K562 (cell line): ENCODE results near the gene LTK. TPM values are rescaled to one million over a fixed set of nuclear protein-coding genes. Genes with fewer than 3 reads are reported as not detected.

Source experiments
- BRCA1 ChIP-seq, 2 experiments: fragments of 450-650 bp in 1 of 2; sonication (generic) in 1 of 2; formaldehyde crosslinking in 1 of 2; IDR thresholded peaks; 2 replicates each; pipeline versions ENCODE4 v1.5.0 to v1.6.1; 2017 to 2020; ENCODE audit warnings: mild to moderate bottlenecking in 1 of 2, missing genetic modification reagents in 1 of 2
- CBFB ChIP-seq: sonication (generic); formaldehyde crosslinking; IDR thresholded peaks from 2 replicates; pipeline ENCODE4 v1.4.0; 2020; ENCODE audit warnings: mild to moderate bottlenecking, missing genetic modification reagents
- HIVEP1 ChIP-seq: fragments of 250-450 bp; sonication (Bioruptor Pico); IDR thresholded peaks from 2 replicates; pipeline ENCODE4 v1.4.0; 2020; ENCODE audit warnings: mild to moderate bottlenecking
- HNRNPL ChIP-seq: fragments of 200-400 bp; formaldehyde crosslinking; IDR thresholded peaks from 2 replicates; pipeline ENCODE4 v1.6.1; 2017; ENCODE audit warnings: low read depth, mild to moderate bottlenecking, low read length
- KAT8 ChIP-seq: fragments of 450-650 bp; IDR thresholded peaks from 2 replicates; pipeline ENCODE4 v1.6.1; 2016; ENCODE audit warnings: low read depth, mild to moderate bottlenecking
- KDM5B ChIP-seq: fragments of 200-600 bp; sonication (generic); IDR thresholded peaks from 2 replicates; pipeline ENCODE4 v1.6.1; 2012; ENCODE audit warnings: low read depth, mild to moderate bottlenecking, moderate library complexity, low read length, control low read depth, inconsistent platforms; ENCODE audit not compliant: insufficient replicate concordance
- LCOR ChIP-seq: sonication (generic); formaldehyde crosslinking; IDR thresholded peaks from 2 replicates; pipeline ENCODE4 v1.8.0; 2022; ENCODE audit warnings: mild to moderate bottlenecking, missing genetic modification reagents
- MCM7 ChIP-seq, 2 experiments: fragments of 450-650 bp; IDR thresholded peaks; 2 replicates each; pipeline ENCODE4 v1.6.1; 2016 to 2018
- NFRKB ChIP-seq: fragments of 450-650 bp; IDR thresholded peaks from 2 replicates; pipeline ENCODE4 v1.6.1; 2016; ENCODE audit warnings: low read depth
- RAD51 ChIP-seq: fragments of 450-650 bp; IDR thresholded peaks from 2 replicates; pipeline ENCODE4 v1.7.1; 2016; ENCODE audit warnings: low read depth, mild to moderate bottlenecking, borderline replicate concordance
- RFX1 ChIP-seq: fragments of 450-650 bp; IDR thresholded peaks from 2 replicates; pipeline ENCODE4 v1.6.1; 2016; ENCODE audit warnings: mild to moderate bottlenecking, moderate library complexity
- SMAD4 ChIP-seq: fragments of 250-450 bp; sonication (Bioruptor Pico); conservative IDR thresholded peaks from 2 replicates; pipeline ENCODE4 v1.8.0; 2021; ENCODE audit warnings: inconsistent platforms, mild to moderate bottlenecking, moderate library complexity
- SPI1 ChIP-seq: IDR thresholded peaks from 2 replicates; pipeline ENCODE4 v1.6.1; 2011; ENCODE audit warnings: low read depth, low read length, control low read depth, borderline replicate concordance
- SREBF1 ChIP-seq: fragments of 150-350 bp; IDR thresholded peaks from 2 replicates; pipeline ENCODE4 v1.6.1; 2014; ENCODE audit warnings: antibody characterized with exemption, low read depth, low read length, borderline replicate concordance
- SRF ChIP-seq, 2 experiments: fragments of 250-450, 450-650 bp in 1 of 2; sonication (Bioruptor Pico) in 1 of 2; sonication (generic) in 1 of 2; formaldehyde crosslinking; IDR thresholded peaks; 2 replicates each; pipeline versions ENCODE4 v1.5.0 to v1.5.1; 2020 to 2022; ENCODE audit warnings: mild to moderate bottlenecking in 1 of 2, missing genetic modification reagents in 1 of 2
- TCF3 ChIP-seq: sonication (generic); formaldehyde crosslinking; IDR thresholded peaks from 2 replicates; pipeline ENCODE4 v1.4.0; 2020; ENCODE audit warnings: mild to moderate bottlenecking, missing genetic modification reagents
- TRIM25 ChIP-seq: fragments of 450-650 bp; IDR thresholded peaks from 2 replicates; pipeline ENCODE4 v1.7.0; 2016; ENCODE audit warnings: borderline replicate concordance
- ZBTB43 ChIP-seq: sonication (generic); formaldehyde crosslinking; IDR thresholded peaks from 2 replicates; pipeline ENCODE4 v1.8.0; 2023; ENCODE audit warnings: mild to moderate bottlenecking, missing genetic modification reagents
- ZNF253 ChIP-seq: fragments of 250-450 bp; sonication (Bioruptor Pico); conservative IDR thresholded peaks from 2 replicates; pipeline ENCODE4 v1.6.1; 2021; ENCODE audit warnings: mild to moderate bottlenecking
- polyA plus RNA-seq, 8 experiments: library from polyadenylated mRNA; depleted of rRNA in 4 of 8; stranded (reverse) in 5 of 8; unstranded in 3 of 8; fragments of >200 nt; fragmentation: Nextera tagmentation in 2 of 8; fragmentation: Illumina TruSeq in 1 of 8; extraction: Ambion mirVana in 2 of 8; extraction: Trizol in 1 of 8; gene quantifications; 2 replicates each; pipeline versions ENCODE4 v1.2.1 to v1.2.3, GENCODE V29; 2011 to 2014; ENCODE audit warnings: inconsistent platforms in 1 of 8, missing spikeins in 1 of 8
- total RNA-seq, 7 experiments: library from RNA; depleted of rRNA in 6 of 7; stranded (reverse); fragments of >200 nt in 6 of 7; fragmentation: Illumina TruSeq in 2 of 7; extraction: Trizol in 2 of 7; gene quantifications; 2 replicates each; pipeline versions ENCODE4 v1.2.1 to v1.2.3, GENCODE V29; 2011 to 2021; ENCODE audit warnings: low replicate concordance in 1 of 7
- TF ChIP-seq, protein P1 (sequence below): fragments of 250-450 bp; sonication (Bioruptor Pico); IDR thresholded peaks from 2 replicates; pipeline ENCODE4 v1.4.0; 2020; ENCODE audit warnings: mild to moderate bottlenecking, moderate library complexity, borderline replicate concordance
- TF ChIP-seq, protein P2 (sequence below): IDR thresholded peaks from 2 replicates; pipeline ENCODE4 v1.6.1; 2016; ENCODE audit warnings: missing genetic modification characterization, missing compliant biosample characterization

Gene LTK
- total and polyA plus RNA-seq, 9 of the 15 experiments (the other 6 are each of a cell fraction or from before 2014, with no cell fraction given): 0.25 to 4.4 (median 1.8) TPM

- TF ChIP-seq SMAD4 (CRISPR knock-in tag): peak; percentile 41; the same call in 1 of the 2 replicates
- no peak for TF ChIP-seq RAD51
- TF ChIP-seq, protein P1, sequence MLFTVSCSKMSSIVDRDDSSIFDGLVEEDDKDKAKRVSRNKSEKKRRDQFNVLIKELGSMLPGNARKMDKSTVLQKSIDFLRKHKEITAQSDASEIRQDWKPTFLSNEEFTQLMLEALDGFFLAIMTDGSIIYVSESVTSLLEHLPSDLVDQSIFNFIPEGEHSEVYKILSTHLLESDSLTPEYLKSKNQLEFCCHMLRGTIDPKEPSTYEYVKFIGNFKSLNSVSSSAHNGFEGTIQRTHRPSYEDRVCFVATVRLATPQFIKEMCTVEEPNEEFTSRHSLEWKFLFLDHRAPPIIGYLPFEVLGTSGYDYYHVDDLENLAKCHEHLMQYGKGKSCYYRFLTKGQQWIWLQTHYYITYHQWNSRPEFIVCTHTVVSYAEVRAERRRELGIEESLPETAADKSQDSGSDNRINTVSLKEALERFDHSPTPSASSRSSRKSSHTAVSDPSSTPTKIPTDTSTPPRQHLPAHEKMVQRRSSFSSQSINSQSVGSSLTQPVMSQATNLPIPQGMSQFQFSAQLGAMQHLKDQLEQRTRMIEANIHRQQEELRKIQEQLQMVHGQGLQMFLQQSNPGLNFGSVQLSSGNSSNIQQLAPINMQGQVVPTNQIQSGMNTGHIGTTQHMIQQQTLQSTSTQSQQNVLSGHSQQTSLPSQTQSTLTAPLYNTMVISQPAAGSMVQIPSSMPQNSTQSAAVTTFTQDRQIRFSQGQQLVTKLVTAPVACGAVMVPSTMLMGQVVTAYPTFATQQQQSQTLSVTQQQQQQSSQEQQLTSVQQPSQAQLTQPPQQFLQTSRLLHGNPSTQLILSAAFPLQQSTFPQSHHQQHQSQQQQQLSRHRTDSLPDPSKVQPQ: no peak
- no peak for TF ChIP-seq TCF3 (CRISPR knock-in tag)
- TF ChIP-seq SRF (CRISPR knock-in tag; IDR thresholded peaks at IDR 0.05): 0 out of 4 replicates have a peak, but pooled peaks of 1 of the 2 experiments have one; percentile 26
- TF ChIP-seq LCOR (CRISPR knock-in tag): peak; percentile 62; the same call in 1 of the 2 replicates
- TF ChIP-seq ZNF253: no peak
- TF ChIP-seq BRCA1 (IDR thresholded peaks at IDR 0.05): no peak
- no peak for TF ChIP-seq BRCA1 (CRISPR knock-in tag; IDR thresholded peaks at IDR 0.05)
- TF ChIP-seq TRIM25: no peak
- TF ChIP-seq KAT8: no peak
- TF ChIP-seq SPI1: 0 out of 2 replicates have a peak, but pooled peaks have one; percentile 10
- TF ChIP-seq KDM5B: peak; percentile 61
- no peak for TF ChIP-seq CBFB (CRISPR knock-in tag)
- TF ChIP-seq, protein P2, sequence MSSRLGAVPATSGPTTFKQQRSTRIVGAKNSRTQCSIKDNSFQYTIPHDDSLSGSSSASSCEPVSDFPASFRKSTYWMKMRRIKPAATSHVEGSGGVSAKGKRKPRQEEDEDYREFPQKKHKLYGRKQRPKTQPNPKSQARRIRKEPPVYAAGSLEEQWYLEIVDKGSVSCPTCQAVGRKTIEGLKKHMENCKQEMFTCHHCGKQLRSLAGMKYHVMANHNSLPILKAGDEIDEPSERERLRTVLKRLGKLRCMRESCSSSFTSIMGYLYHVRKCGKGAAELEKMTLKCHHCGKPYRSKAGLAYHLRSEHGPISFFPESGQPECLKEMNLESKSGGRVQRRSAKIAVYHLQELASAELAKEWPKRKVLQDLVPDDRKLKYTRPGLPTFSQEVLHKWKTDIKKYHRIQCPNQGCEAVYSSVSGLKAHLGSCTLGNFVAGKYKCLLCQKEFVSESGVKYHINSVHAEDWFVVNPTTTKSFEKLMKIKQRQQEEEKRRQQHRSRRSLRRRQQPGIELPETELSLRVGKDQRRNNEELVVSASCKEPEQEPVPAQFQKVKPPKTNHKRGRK: no peak
- no peak for TF ChIP-seq SREBF1
- TF ChIP-seq ZBTB43 (CRISPR knock-in tag): no peak
- peak; percentile 65; the same call in 1 of the 2 replicates for TF ChIP-seq HIVEP1 (CRISPR knock-in tag)
- TF ChIP-seq NFRKB: peak; percentile 53; the same call in 1 of the 2 replicates
- TF ChIP-seq HNRNPL: no peak
- no peak for TF ChIP-seq MCM7 (IDR thresholded peaks at IDR 0.05)
- no peak for TF ChIP-seq RFX1
These were observed 20.3 kb downstream of the LTK start, which contains the start of gene ITPKA (continued) for GRCh38 chr15:41493205-41493901.
